UCSD-AML1 (cell line): ENCODE results near the gene GGA2.
"Not testable (repeated sequence)": the region's sequence is repeated elsewhere in the genome, so short reads cannot be mapped to it uniquely, and the experiment has no call there.

Experiments
- DNase-seq: peaks from one replicate; lab custom pipeline; 2025; ENCODE audit not compliant: unreplicated experiment; lab: John Stamatoyannopoulos, UW

GGA2 gene

DNA sequence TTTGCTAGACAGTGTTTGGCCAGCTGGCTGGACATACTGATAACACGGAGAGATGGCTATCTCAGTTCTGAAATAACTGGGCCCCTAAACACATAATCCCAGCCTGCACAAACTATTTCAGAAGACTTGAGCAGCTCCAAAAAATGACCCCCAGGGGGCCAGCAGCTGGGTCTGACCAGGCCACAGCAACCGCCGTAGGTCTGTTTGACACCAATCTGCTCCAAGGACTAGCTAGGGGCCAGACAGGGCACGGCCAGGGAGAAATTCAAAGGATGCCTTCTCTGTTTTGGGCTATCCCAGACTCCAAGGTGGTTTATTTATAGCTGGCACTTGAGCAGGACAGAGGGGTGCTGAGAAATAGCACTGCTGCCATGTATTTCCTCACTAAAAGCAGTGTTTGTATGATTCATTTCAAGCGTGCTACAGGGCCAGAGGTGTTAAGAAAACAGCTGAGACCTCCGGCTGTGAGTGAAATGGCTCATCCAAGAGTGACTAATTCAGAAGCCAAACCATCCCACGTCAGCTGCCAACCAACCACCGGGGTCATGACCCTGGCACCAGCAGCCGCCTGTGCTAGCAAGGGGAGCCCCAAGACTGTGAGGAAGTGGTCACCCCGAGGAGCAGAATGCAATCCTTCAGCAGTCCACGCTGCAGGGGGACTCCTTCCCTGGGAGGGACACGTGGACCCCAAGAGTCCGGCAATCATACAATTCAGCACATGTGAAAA is 5.7 kb downstream of the GGA2 start:
- no peak for DNase-seq

DNA sequence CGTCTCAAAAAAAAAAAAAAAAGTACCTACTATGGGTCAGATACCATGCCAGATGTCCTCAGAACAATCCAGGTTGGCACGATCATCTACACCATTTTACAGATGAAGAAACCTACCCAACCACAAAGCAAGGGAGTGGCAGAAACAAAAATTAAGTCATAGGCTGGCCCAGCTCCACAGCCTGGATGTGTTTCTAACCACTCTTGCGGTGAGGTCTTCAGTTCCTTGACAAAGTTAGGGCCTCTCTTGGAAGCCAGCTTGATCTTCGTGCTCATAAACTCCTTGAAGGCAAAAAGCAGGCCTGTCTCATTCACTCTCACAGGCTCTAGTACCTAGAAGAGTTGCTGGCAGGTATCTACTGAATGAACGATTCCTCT is 6.2 kb downstream of the GGA2 start:
- no peak for DNase-seq

DNA sequence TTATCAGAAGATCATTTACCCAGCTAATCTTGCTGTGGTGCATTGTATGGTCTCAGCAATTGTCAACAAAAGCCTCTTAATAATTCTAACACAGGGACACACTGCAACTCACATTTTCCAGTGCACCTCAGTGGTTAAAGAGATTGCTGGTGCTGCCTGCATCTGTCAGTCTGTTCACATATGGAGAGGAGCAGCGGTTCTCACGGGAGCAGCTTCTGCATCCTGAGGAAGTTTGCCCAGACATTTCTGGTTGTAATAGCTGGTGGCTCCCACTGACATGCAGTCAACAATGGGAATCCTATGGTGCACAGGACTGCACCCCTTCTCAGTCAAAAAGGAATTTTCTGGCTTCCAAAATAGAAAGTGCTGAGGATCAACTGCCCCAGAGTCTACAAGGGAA is 7.8 kb downstream of the GGA2 start:
- peak; percentile 17 for DNase-seq

DNA sequence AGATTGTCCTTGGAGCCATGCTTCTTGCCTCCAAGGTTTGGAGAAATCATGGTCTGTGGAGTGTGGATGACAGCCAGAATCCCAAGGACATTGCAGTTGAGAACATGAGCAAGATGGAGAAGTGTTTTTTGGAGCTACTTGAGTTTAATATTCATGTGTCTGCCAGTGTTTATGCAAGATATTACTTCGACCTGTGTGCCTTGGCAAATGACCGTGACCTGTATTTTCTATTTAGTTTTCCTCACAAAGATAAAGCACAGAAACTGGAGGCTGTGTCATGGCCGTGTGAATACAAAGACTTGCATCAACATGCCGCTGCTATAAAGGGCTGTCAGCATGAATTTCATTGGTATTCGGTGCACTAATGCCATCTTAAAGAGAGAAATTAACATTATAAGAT is 9.0 kb downstream of the GGA2 start:
- DNase-seq = no peak

DNA sequence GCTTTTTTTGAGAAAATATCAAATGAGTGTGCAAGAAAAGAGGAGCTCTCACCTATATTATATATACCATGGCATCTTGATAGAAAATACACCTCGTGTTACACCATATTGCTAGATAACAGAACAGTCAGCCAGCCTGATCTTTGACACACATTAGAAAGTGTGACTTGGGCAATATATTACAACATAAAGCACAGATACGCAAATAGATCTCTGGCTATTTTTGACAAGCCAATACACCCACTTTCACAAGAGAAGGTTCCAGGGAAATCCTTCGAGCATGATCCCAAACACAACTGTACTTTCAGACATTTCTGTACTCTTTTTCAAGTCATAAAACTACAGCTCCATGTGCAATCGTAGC is 9.4 kb downstream of the GGA2 start:
- DNase-seq = no peak

DNA sequence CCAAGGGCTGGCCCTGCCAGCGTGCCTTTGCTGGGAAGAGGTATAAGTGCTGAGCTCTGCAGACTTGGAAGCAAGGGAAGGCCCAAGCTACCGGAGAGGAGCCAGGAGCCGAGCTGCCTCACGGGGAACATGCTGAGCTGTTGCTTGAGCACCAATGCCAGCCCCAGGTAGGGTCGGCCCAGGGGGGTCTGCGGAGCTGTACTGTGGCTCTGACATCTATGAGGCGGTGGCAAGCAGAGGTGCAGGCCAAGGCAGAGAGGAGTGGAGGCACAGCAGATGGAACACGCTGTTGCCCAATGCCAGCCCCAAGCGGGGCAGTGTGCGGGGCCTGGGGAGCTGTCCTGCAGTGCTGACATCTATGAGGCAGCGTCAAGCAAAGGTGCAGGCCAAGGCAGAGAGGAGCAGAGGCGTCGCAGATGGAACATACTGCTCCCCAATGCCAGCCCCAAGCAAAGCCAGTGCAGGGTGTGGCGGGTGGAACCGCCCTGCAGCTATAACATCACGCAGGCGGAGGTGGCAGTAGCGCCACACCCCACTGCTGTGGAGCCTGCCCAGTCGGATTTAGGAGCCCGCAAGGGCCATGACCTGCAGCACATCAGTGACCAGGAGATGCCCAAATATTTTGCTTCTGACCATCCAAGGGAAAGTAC is 10.0 kb downstream of the GGA2 start:
- no peak for DNase-seq

DNA sequence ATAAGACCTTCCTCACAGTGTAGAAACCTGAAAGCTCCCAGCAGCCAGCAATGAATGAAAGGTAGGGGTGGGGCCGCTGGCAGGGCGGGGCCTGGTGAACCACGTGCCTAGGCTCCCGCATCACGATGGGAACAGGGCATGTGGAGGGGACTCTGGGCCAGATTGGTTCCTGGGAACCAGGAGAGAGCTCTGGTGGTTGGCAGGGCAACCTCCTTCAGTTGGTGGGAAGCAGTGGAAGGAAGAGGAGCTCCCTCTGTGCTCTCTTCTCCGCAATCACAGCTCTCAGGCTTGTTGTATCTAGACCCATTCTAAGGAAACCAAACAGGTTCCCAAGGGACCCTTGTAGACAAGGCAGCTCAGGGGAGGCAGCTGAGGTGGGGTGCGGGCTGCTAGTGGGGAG is 10.5 kb downstream of the GGA2 start:
- no peak for DNase-seq

DNA sequence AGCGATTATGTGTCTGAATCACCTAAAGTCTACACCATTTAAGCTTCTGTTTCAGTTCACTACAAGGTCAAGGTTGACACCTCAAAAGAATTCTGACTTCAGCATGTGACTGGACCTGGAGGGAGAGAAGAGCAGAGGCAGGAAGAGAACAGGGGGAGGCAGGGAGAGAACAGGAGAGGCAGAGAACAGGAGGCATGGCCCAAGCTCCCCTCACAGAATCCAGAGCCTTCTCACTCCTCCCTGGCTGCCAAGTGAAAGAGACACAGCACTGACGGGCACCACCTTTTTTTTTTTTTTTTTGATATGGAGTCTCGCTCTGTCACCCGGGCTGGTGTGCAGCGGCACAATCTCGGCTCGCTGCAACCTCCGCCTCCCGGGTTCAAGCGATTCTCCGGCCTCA is 11.4 kb downstream of the GGA2 start:
- DNase-seq = no peak

DNA sequence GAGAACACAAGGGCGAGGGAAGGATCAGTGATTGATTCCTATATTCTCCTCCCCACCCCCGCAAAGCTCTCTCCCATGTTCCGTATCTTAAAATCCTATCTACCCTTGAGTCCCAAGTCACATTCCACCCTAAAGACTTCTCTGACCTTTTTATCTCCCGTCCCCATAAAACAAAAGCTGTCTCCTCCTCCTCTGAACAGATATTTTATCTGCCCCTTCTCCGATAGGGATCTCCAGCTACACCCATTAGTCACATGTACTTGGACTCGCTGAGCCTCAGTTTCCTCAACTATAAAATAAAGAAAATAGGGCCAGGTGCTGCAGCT is 12.8 kb downstream of the GGA2 start:
- DNase-seq = no peak

DNA sequence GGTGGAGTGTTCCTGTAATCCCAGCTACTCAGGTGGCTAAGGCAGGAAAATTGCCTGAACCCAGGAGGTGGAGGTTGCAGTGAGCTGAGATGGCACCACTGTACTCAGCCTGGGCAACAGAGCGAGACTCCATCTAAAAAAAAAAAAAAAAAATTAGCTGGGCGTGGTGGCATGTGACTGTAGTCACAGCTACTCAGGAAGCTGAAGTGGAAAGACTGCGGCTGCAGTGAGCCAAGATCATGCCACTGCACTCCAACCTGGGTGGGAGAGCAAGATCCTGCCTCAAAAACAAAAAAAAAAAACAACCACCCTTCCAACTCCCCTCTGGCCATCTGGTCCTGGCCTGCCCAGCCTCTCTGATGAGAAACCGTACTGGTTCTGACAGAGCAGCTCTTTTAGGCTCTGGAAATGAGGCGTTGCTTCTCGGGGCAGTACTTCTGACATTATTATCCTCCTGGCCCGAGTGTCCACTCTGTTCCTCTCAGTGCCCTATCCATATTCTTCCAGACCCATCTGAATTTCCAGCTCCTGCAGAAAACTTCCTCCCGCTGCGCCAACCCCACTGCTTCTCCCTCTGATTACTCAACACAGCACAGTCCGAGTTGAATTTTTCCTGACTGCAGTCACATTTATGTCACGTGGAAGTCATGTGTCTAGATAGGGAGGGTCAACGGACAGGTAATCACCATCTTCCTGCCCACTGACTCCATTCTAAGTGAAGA is 13.3 kb downstream of the GGA2 start:
- no peak for DNase-seq

DNA sequence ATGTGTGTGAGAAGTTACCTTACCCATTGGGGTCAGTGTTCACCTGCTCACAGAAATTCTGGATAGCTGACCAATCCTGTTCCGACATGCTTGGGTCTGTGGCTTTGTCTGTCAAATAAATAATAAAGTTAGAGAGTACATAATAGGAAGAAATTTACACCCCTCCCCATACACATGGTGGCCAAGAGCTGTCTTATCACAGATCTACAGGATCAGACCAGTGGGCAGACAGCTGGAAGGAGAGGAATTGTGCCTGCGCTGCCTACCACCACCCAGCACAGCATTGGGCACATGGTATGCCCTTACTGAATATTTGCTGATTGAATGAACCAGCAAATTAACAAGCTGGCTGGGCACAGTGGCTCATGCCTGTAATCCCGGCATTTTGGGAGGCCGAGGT is 14.6 kb downstream of the GGA2 start:
- DNase-seq = no peak

DNA sequence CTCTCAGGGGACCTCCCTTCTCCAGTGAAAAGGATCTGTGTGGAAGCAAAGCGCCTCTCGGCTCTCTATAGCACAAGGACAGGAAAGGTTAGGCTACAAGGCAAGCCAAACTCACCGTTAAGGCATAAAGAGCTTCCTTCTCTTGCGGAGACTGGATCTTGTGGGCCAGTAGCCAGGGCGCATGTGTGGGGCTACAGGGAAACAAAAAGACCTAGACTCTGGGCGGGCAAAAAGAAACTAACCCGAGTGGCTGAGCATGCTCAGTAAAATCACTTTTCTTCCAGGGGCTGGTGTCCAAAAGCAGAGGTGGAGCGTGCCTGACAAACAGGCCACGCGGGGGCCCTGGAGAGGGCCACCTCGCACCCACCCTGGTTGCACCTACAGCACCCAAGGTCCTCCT is 16.1 kb downstream of the GGA2 start:
- DNase-seq = no peak

DNA sequence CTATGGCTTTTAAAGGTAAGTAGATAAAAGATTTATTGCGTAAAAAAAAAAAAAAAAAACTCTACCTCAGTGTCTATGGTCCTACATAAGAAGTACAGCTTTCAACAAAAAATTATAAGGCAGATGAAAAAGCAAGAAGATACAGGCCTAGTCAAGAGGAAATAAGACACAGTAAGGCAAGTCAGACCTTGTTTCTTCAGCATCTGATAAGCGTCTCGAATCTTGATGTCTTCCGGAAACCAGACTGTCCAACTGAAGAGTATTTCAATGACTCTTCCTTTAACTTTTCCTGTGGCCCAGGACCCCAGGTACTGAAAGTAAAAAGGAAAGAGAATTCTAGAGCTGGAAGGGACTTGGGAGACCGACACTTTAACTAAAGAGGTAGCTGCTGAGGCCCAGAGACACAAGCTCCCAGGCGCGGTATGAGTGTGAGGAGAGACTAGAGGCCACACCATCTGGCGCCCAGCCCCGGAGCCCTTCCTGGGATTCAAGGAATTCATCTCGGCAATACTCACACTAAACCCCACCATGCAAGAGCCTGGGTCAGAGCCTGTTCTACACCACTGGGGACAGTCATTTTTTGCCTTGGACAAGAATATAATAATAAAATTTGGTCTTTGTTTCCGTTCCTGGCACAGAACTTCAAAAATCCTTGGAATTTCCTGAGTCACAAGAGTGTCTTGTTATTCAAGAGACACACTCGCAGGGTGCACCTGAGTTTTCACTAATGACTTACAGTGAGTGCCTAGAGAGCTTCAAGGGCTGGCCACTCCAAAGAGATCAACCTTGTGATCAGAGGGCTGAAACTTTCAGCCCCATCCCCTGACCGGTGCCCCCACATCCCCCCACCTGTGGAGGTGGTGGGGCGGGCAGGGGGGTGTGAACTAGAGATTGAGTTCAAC is 18.6 kb downstream of the GGA2 start:
- no peak for DNase-seq

DNA sequence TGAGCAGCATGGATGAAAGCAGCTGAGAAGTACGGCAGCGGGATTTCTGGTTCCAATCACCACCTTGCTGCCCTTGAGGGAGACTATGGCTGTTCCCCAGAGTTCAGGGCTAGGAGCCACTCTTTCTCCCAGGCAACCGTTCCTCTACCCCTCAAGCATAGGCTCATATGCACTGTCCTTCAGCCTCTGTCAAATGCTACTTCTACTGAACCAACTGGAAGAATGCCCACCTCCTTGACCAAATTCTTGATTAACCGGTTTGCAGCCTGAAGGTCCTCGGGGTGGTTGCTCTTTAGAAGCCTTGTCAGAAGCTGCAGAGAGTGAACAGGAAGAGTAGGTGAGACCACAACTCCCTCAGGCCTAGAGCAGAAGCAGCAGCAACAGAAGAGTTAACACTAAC is 23.8 kb downstream of the GGA2 start:
- no peak for DNase-seq

DNA sequence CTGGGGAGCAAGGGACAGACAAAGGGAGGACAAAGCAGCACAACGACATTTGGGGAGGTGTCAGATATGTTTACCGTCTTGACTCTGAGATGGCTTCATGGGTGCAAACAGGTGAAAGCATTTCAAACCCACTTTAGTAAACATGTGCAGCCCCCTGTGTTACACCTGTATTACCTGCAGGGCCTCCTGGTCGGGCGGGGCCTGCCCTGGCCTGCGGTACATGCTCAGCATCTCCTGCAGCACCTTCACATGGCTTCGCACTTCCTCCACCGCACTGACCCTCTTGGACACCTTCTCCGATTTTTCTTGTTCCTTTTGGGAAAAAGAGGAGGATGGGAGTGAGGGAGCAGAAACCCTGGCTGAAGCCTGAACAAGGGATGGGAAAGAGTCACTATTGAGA is 24.5 kb downstream of the GGA2 start:
- DNase-seq = no peak

DNA sequence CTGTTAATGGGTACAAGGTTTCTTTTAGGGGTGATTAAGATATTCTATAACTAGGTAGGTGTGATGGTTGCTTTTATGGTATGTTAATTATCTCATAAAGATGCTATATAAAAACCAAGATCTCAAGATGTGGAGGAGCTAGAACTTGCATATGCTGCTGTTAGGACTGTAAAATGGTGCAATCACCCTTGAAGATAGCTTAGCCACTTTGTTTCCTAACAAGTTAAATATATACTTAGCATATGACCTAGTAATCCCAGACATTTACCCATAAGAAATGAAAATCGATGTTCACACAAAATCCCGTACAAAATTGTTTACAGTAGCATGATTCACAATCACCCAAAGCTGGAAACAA is 25.1 kb downstream of the GGA2 start:
- no peak for DNase-seq

DNA sequence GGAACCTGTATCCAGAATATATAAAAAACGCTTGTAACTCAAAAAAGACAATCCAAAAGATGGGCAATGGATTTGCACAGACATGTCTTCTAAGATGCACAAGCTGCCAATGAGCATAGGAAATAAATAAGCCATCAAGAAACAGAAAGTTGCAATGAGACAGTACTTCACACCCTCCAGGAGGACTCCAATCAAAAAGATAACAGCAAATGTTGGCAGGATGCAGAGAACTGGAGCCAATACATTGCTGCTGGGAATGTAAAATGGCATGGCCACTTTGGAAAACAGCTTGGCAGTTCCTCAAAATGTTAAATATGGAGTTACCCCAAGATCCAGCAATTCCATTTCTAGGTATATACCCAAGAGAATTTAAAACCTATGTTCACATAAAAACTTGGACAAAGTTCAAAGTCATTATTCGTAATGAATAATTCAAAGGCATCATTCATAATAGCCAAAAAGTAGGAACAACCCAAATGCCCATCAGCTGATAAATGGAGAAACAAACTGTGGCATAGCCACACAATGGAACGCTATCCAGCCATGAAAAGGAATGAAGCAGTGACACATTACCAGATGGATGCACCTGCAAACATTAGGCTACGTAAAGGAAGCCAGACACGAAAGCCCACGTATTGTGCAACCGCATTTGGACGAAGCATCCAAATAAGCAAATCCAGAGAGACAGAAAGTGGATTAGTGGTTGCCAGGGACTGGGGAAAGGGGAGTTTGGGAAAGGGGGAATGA is 25.6 kb downstream of the GGA2 start:
- no peak for DNase-seq

DNA sequence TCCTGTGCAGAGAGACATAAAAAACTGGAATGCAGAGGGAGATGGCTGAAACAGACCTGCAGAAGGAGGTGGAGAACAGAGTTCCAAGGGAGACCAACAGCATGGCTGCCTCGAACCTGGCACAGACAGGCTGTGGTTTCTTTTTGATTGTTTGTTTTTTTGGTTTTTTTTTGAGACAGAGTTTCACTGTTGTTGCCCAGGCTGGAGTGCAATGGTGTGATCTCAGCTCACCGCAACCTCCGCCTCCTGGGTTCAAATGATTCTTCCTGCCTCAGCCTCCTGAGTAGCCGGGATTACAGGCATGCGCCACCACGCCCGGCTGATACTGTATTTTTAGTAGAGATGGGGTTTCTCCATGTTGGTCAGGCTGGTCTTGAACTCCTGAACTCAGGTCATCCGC is 26.8 kb downstream of the GGA2 start:
- DNase-seq = not testable (repeated sequence)

DNA sequence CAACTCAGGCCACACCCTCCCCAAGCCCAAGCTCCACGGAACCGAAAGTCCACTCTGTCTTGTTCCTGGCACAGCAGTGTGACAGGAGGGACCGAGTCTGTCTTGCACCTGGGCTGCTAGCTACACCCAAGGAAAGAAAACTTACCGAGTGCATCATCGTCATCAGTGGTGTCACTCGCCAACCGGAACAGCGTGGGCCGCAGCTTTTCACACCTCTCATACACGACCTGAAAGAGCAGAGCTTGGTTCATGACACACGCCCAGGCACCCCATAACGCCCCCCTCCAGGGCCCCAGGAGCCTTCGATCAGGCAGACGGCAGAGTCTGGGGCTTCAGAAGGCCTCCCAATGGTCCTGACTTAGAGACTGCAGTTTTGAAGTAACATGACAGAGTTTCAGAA is 27.5 kb downstream of the GGA2 start:
- DNase-seq = no peak

DNA sequence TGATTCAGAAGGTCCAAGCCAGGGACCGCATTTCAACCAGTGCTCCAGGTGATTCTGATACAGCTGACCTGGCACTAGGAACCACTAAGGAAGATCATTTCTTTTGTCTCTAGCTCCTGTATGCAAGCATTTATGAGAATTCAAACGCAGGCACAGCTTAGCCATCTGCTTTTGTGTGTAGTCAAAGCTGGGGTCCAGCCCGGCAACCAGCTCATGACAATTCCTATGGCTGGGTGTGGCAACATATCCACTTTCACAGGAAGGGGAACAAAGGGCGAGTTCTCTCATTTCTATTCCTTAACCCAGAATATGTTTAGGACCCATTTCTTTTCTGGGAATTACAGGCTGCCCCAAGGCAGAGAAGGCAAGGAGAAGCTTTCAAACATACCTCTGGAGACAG is 30.0 kb downstream of the GGA2 start:
- DNase-seq = no peak

DNA sequence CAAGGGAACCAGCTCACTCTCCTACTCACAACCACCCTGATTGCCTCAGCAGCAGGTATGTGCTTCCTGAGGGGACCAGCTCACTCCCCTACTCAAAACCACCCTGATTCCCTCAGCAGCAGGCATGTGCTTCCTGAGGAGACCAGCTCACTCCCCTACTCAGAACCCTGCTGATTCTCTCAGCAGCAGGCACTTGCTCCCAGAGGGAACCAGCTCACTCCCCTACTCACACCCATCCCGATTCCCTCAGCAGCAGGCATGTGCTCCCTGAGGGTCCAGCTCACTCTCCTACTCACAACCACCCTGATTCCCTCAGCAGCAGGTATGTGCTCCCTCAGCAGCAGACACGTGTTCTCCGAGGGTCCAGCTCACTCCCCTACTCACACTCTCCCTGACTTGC is 31.2 kb downstream of the GGA2 start:
- DNase-seq = no peak
